ENCODE measurements around the gene STAC2. TPM values are rescaled to one million over a fixed set of nuclear protein-coding genes. Genes with fewer than 3 reads are reported as not detected.

Gene STAC2
- total RNA-seq, 4 donors from 2014 or later = 0.20 to 0.30 TPM; not detected in 2

DNA sequence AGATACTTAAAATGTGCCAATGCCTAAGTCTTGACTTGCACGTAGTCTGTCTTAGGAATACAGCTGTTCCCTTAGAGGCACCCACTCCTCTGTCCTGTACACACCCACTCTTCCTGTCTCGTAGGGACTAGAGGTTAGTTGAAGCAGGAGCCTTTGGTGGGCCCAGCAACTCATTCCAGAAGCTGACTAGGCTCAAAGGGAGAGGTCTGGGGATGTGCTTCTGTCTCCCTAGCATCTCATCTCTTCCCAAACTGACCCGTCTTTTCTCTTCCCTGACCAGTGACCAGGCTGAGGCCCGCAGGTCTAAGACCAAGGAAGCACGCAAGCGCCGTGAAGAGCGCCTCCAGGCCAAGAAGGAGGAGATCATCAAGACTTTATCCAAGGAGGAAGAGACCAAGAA is 21.5 kb downstream of the STAC2 start:
- TF ChIP-seq CTCF (IDR thresholded peaks at IDR 0.05) = no peak
- TF ChIP-seq POLR2A (IDR thresholded peaks at IDR 0.05) = no peak
- TF ChIP-seq EP300 (IDR thresholded peaks at IDR 0.05) = no peak
- H3K9me3 ChIP-seq = no peaks in the 10 kb centered on the region
- no peak overlapping the region for H3K4me3 ChIP-seq
- DNase-seq (ENCODE audit: low spot score in 2 of 2) = no peak
- H3K27me3 ChIP-seq = peaks cover 0 to 4% of the 10 kb centered on the region in 2 donors
- H3K27ac ChIP-seq = no peak overlapping the region
- WGBS, 2 donors = 76 to 87% methylated on average over 8 of the region's 8 CpGs
- peaks cover 0 to 42% (median 34%) of the 10 kb centered on the region in 3 donors for H3K36me3 ChIP-seq
- H3K4me1 ChIP-seq = peaks cover 0 to 35% (median 24%) of the 10 kb centered on the region in 4 donors

DNA sequence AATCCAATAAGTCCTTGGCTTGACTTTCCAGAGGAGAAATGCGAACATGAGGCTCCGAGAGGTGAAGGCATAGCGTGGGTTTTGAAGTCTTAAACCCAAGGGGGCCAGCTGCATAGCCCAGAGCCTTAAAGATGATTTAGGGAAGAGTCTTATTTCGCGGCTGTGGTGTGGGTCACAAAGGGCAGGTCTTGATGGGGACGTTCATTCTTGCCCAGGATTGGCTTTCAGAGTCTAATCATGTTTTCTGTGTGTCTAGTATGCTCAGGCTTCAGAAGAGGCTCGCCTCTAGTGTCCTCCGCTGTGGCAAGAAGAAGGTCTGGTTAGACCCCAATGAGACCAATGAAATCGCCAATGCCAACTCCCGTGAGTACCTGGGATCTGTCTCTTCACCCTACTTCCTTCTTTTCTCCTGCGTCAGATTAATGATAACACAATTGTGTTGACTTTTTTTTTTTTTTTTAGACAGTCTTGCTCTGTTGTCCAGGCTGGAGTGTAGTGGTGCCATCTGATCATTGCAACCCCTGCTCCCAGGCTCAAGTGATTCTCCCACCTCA is 24.7 kb downstream of the STAC2 start:
- Histone ChIP-seq H3K4me1 (peaks cover 0 to 52% (median 24%) of the 10 kb centered on the region in 4 donors), H3K27ac (peak overlapping the region; percentile 96 to 98 (median 97)), H3K27me3 (no peaks in the 10 kb centered on the region), H3K4me3 (peak overlapping the region; percentile 66 to 82 (median 73)), H3K9me3 (no peaks in the 10 kb centered on the region), H3K36me3 (peaks cover 0 to 42% (median 34%) of the 10 kb centered on the region in 3 donors)
- DNase-seq (ENCODE audit: low spot score in 2 of 2) = no peak
- 35 to 42% methylated on average over 11 of the region's 11 CpGs for WGBS, 2 donors
- TF ChIP-seq POLR2A (IDR thresholded peaks at IDR 0.05) = no peak
- TF ChIP-seq EP300 (IDR thresholded peaks at IDR 0.05) = no peak
- no peak for TF ChIP-seq CTCF (IDR thresholded peaks at IDR 0.05)

GRCh38 chr17:39200070-39200879 is 25.5 kb downstream of the STAC2 start, which contains the start of gene RPL19:
TSS of gene RPL19 (plus strand) at chr17:39200283. CDS start at chr17:39200345, 62 bp downstream.
- peaks cover 0 to 59% (median 31%) of the 10 kb centered on the region in 4 donors for H3K4me1 ChIP-seq
- WGBS, 2 donors = 0% methylated on average over 44 to 51 of the region's 52 CpGs
- no peaks in the 10 kb centered on the region for H3K9me3 ChIP-seq
- H3K27ac ChIP-seq = peak within 1 kb of the TSS; percentile 96 to 98 (median 97)
- DNase-seq (ENCODE audit: low spot score in 2 of 2) = peak in 1 of 2 donors; percentile 54
- peaks cover 0 to 40% (median 34%) of the 10 kb centered on the region in 3 donors for H3K36me3 ChIP-seq
- H3K4me3 ChIP-seq = peak within 1 kb of the TSS; percentile 66 to 82 (median 73)
- peak in 2 of 5 experiments; percentile 30 to 33 for TF ChIP-seq CTCF (IDR thresholded peaks at IDR 0.05)
- TF ChIP-seq POLR2A (IDR thresholded peaks at IDR 0.05) = peak; percentile 48 to 67
- peak; percentile 88 to 93 for TF ChIP-seq EP300 (IDR thresholded peaks at IDR 0.05)
- H3K27me3 ChIP-seq = no peaks in the 10 kb centered on the region

GRCh38 chr17:39199820-39200069 is 26.0 kb downstream of the STAC2 start:
- Histone ChIP-seq H3K4me3 (peak overlapping the region; percentile 66 to 82 (median 73)), H3K9me3 (no peaks in the 10 kb centered on the region), H3K4me1 (peaks cover 0 to 65% (median 36%) of the 10 kb centered on the region in 4 donors), H3K27me3 (no peaks in the 10 kb centered on the region), H3K36me3 (peaks cover 0 to 35% (median 34%) of the 10 kb centered on the region in 3 donors), H3K27ac (peak overlapping the region; percentile 96 to 98 (median 97))
- TF ChIP-seq EP300 (IDR thresholded peaks at IDR 0.05) (peak in 1 of 2 donors; percentile 97), CTCF (IDR thresholded peaks at IDR 0.05) (no peak), POLR2A (IDR thresholded peaks at IDR 0.05) (no peak)
- 1% methylated on average over 10 of the region's 10 CpGs for WGBS, 2 donors
- peak; percentile 88 to 93 for DNase-seq (ENCODE audit: low spot score in 2 of 2)

- Histone ChIP-seq H3K9me3 (no peaks in the 10 kb centered on the region), H3K36me3 (peaks cover 0 to 28% (median 21%) of the 10 kb centered on the region in 3 donors), H3K4me1 (peaks cover 0 to 70% (median 37%) of the 10 kb centered on the region in 4 donors), H3K4me3 (peak overlapping the region in 3 of 4 donors; percentile 61 to 84 (median 64)), H3K27me3 (no peaks in the 10 kb centered on the region), H3K27ac (peak overlapping the region; percentile 67 to 97 (median 87))
- peak in 1 of 2 donors; percentile 36 for DNase-seq (ENCODE audit: low spot score in 2 of 2)
- 67 to 77% methylated on average over 4 of the region's 4 CpGs for WGBS, 2 donors
- no peak for TF ChIP-seq EP300 (IDR thresholded peaks at IDR 0.05)
- no peak for TF ChIP-seq POLR2A (IDR thresholded peaks at IDR 0.05)
- TF ChIP-seq CTCF (IDR thresholded peaks at IDR 0.05) = no peak
These were observed 27.6 kb downstream of the STAC2 start for GRCh38 chr17:39198186-39198566.
